Renal pelvis (tissue), 12 donors: ENCODE results near the gene SLC5A4. TPM values are rescaled to one million over a fixed set of nuclear protein-coding genes. Genes with fewer than 3 reads are reported as not detected.
"Not testable (repeated sequence)": the region's sequence is repeated elsewhere in the genome, so short reads cannot be mapped to it uniquely, and the experiment has no call there.

Experiments used
- DNase-seq: peaks from one replicate; pipeline ENCODE4 v3.0.0-alpha.2; 2013
- long read RNA-seq, 16 experiments: transcript quantifications; one replicate each; lab custom pipeline, GENCODE V29; 2026
- polyA plus RNA-seq, 3 donors: library from polyadenylated mRNA; unstranded; fragments of 120-200 nt; gene quantifications; one replicate each; pipeline ENCODE4 v1.2.1, GENCODE V29; 2013; ENCODE audit not compliant: insufficient read length in 3 of 3

The SLC5A4 gene
- 1 to 10 TPM in 2 of 3 donors, under 1 TPM in 1; 0.81 to 2.1 (median 1.2) TPM for polyA plus RNA-seq
- long read RNA-seq, donor 1: 0 reads
- long read RNA-seq, donor 2: 0 reads
- long read RNA-seq, donor 3: 0 reads
- long read RNA-seq, donor 4: 0 reads
- long read RNA-seq, donor 5: 0 reads
- long read RNA-seq, donor 6: 0 reads
- long read RNA-seq, donor 7: 0 reads
- long read RNA-seq, donor 8: 0 reads
- long read RNA-seq, donor 9: 0 reads
- long read RNA-seq, donor 10: 0 reads
- long read RNA-seq, donor 11: 0 reads
- long read RNA-seq, donor 12: 0 reads
- long read RNA-seq, donor 13: 0 reads
- long read RNA-seq, donor 14: 0 reads
- long read RNA-seq, donor 15: 0 reads
- long read RNA-seq, donor 16: 0 reads

- no peak for DNase-seq
These were observed at the start of gene SLC5A4 for GRCh38 chr22:32255217-32255616. SLC5A4 (minus strand) TSS chr22:32255347; CDS start chr22:32255329, 18 bp downstream.

GRCh38 chr22:32293921-32294320 lies 38.8 kb upstream of the SLC5A4 start:
- DNase-seq: not testable (repeated sequence)

GRCh38 chr22:32286290-32286840 lies 31.2 kb upstream of the SLC5A4 start:
- DNase-seq: no peak

GRCh38 chr22:32281072-32281471 lies 25.9 kb upstream of the SLC5A4 start:
- DNase-seq: no peak

- not testable (repeated sequence) for DNase-seq
These were observed 20.2 kb upstream of the SLC5A4 start for GRCh38 chr22:32275353-32275752.

- no peak for DNase-seq
These were observed 16.2 kb upstream of the SLC5A4 start for GRCh38 chr22:32271389-32271788.

GRCh38 chr22:32270641-32271369 lies 15.7 kb upstream of the SLC5A4 start:
- no peak for DNase-seq

GRCh38 chr22:32269316-32269715 lies 14.2 kb upstream of the SLC5A4 start:
- DNase-seq: no peak

GRCh38 chr22:32267011-32267410 lies 11.9 kb upstream of the SLC5A4 start:
- no peak for DNase-seq

- DNase-seq: peak; percentile 66
These were observed 11.0 kb upstream of the SLC5A4 start for GRCh38 chr22:32265882-32266767.

GRCh38 chr22:32263678-32264077 lies 8.5 kb upstream of the SLC5A4 start:
- not testable (repeated sequence) for DNase-seq

GRCh38 chr22:32261306-32261705 lies 6.2 kb upstream of the SLC5A4 start:
- DNase-seq: no peak

- no peak for DNase-seq
These were observed 3.6 kb upstream of the SLC5A4 start for GRCh38 chr22:32258791-32259190.

- DNase-seq: no peak
These were observed 579 bp upstream of the SLC5A4 start for GRCh38 chr22:32255726-32256125.

- DNase-seq: no peak
These were observed 5.9 kb downstream of the SLC5A4 start for GRCh38 chr22:32249231-32249630.

GRCh38 chr22:32248276-32248675 lies 6.9 kb downstream of the SLC5A4 start:
- DNase-seq: no peak

GRCh38 chr22:32246166-32246565 lies 9.0 kb downstream of the SLC5A4 start:
- DNase-seq: no peak

GRCh38 chr22:32245042-32245441 lies 10.1 kb downstream of the SLC5A4 start:
- DNase-seq: no peak

- no peak for DNase-seq
These were observed 10.6 kb downstream of the SLC5A4 start for GRCh38 chr22:32244547-32244946.

- no peak for DNase-seq
These were observed 14.7 kb downstream of the SLC5A4 start for GRCh38 chr22:32240461-32240860.

GRCh38 chr22:32237906-32238305 lies 17.2 kb downstream of the SLC5A4 start:
- DNase-seq: no peak

GRCh38 chr22:32236970-32237369 lies 18.2 kb downstream of the SLC5A4 start:
- DNase-seq: no peak
